GM18951 (cell line): ENCODE data around the gene DENND4B.

Source experiments
- POLR2A ChIP-seq: IDR thresholded peaks from 4 replicates; pipeline ENCODE4 v1.6.1; 2011; ENCODE audit warnings: mild to moderate bottlenecking; ENCODE audit not compliant: insufficient read length, insufficient read depth; ENCODE audit errors: extremely low read depth
- in situ Hi-C: fragments of 300-500 bp; cut with MboI; formaldehyde crosslinking; loops from one replicate; pipeline ENCODE4 v1.12.0; 2022; ENCODE audit warnings: low sequenced_read_pairs, mixed read lengths, inconsistent platforms; ENCODE audit not compliant: unreplicated experiment

Gene DENND4B

GRCh38 chr1:153888533-153888932, 58.0 kb downstream of the DENND4B start:
- no peak for TF ChIP-seq POLR2A
- in situ Hi-C loops, result no loop called here

- TF ChIP-seq POLR2A, result no peak
- in situ Hi-C loops, result no loop called here
Measured at GRCh38 chr1:153886127-153886526, 60.4 kb downstream of the DENND4B start.

- TF ChIP-seq POLR2A, result no peak
- in situ Hi-C loops, result no loop called here
Measured at GRCh38 chr1:153883223-153883622, 63.3 kb downstream of the DENND4B start.

- TF ChIP-seq POLR2A, result no peak
- in situ Hi-C loops, result no loop called here
Measured at GRCh38 chr1:153882296-153882912, 64.1 kb downstream of the DENND4B start.

- no peak for TF ChIP-seq POLR2A
- in situ Hi-C loops, result no loop called here
Measured at GRCh38 chr1:153881751-153882150, 64.8 kb downstream of the DENND4B start.

GRCh38 chr1:153880962-153881361, 65.6 kb downstream of the DENND4B start:
- no peak for TF ChIP-seq POLR2A

GRCh38 chr1:153880024-153880423, 66.5 kb downstream of the DENND4B start:
- in situ Hi-C loops, result no loop called here
- no peak for TF ChIP-seq POLR2A

More at GRCh38 chr1:153880962-153881361, 65.6 kb downstream of the DENND4B start:
- in situ Hi-C loops, result no loop called here
